ENCODE results near the gene MRGPRX2. TPM values are rescaled to one million over a fixed set of nuclear protein-coding genes. Genes with fewer than 3 reads are reported as not detected.
A peak's percentile ranks its signal among the peaks of the same experiment; 100 is the strongest.

MRGPRX2 gene
- total RNA-seq, 1 donor from 2014 or later = 0.12 TPM

GRCh38 chr11:19087658-19088057 lies 27.1 kb upstream of the MRGPRX2 start:
- no peaks in the 10 kb centered on the region for H3K4me1 Mint-ChIP-seq
- no peaks in the 10 kb centered on the region for H3K9me3 Mint-ChIP-seq
- peaks cover 10% of the 10 kb centered on the region for H3K27me3 Mint-ChIP-seq
- H3K36me3 Mint-ChIP-seq (ENCODE audit: low read depth) = no peaks in the 10 kb centered on the region
- H3K4me3 Mint-ChIP-seq = no peak overlapping the region
- intact Hi-C loops (cut with micrococcal nuclease) = no loop called here
- no peak overlapping the region for H3K27ac Mint-ChIP-seq
- no peak for DNase-seq

GRCh38 chr11:19084661-19085315 lies 24.3 kb upstream of the MRGPRX2 start:
- peaks cover 11% of the 10 kb centered on the region for H3K27me3 Mint-ChIP-seq
- no peak for DNase-seq
- H3K36me3 Mint-ChIP-seq (ENCODE audit: low read depth) = no peaks in the 10 kb centered on the region
- no peak overlapping the region for H3K27ac Mint-ChIP-seq
- no peak overlapping the region for H3K4me3 Mint-ChIP-seq
- intact Hi-C loops (cut with micrococcal nuclease) = no loop called here
- H3K9me3 Mint-ChIP-seq = no peaks in the 10 kb centered on the region
- no peaks in the 10 kb centered on the region for H3K4me1 Mint-ChIP-seq

GRCh38 chr11:19083166-19083565 lies 22.6 kb upstream of the MRGPRX2 start:
- Mint-ChIP-seq H3K36me3 (ENCODE audit: low read depth) (no peaks in the 10 kb centered on the region), H3K27me3 (peaks cover 17% of the 10 kb centered on the region), H3K27ac (no peak overlapping the region), H3K4me1 (no peaks in the 10 kb centered on the region), H3K4me3 (no peak overlapping the region), H3K9me3 (no peaks in the 10 kb centered on the region)
- intact Hi-C loops (cut with micrococcal nuclease) = no loop called here
- no peak for DNase-seq

GRCh38 chr11:19080579-19080993 lies 20.1 kb upstream of the MRGPRX2 start:
- Mint-ChIP-seq H3K27ac (no peak overlapping the region), H3K9me3 (no peaks in the 10 kb centered on the region)

GRCh38 chr11:19079643-19080440 lies 19.3 kb upstream of the MRGPRX2 start:
- Mint-ChIP-seq H3K9me3 (no peaks in the 10 kb centered on the region), H3K4me3 (no peak overlapping the region), H3K27ac (no peak overlapping the region), H3K36me3 (ENCODE audit: low read depth) (no peaks in the 10 kb centered on the region), H3K4me1 (no peaks in the 10 kb centered on the region), H3K27me3 (peaks cover 20% of the 10 kb centered on the region)
- DNase-seq = no peak
- intact Hi-C loops (cut with micrococcal nuclease) = loop anchor here (5.0 kb wide), 1 partner anchor 162 kb away; the partner anchor contains the start of gene E2F8

More at GRCh38 chr11:19080579-19080993, 20.1 kb upstream of the MRGPRX2 start:
- Mint-ChIP-seq H3K4me3 (no peak overlapping the region), H3K27me3 (peaks cover 20% of the 10 kb centered on the region), H3K36me3 (ENCODE audit: low read depth) (no peaks in the 10 kb centered on the region), H3K4me1 (no peaks in the 10 kb centered on the region)
- no peak for DNase-seq
- intact Hi-C loops (cut with micrococcal nuclease) = no loop called here

GRCh38 chr11:19077965-19078364 lies 17.4 kb upstream of the MRGPRX2 start:
- Mint-ChIP-seq H3K27me3 (peaks cover 18% of the 10 kb centered on the region), H3K9me3 (no peaks in the 10 kb centered on the region), H3K4me3 (no peak overlapping the region), H3K4me1 (no peaks in the 10 kb centered on the region), H3K27ac (no peak overlapping the region), H3K36me3 (ENCODE audit: low read depth) (no peaks in the 10 kb centered on the region)
- no peak for DNase-seq
- intact Hi-C loops (cut with micrococcal nuclease) = loop anchor here (5.0 kb wide), 1 partner anchor 164 kb away; the partner anchor contains the start of gene E2F8

- Mint-ChIP-seq H3K4me1 (no peaks in the 10 kb centered on the region), H3K9me3 (no peaks in the 10 kb centered on the region), H3K27me3 (peaks cover 18% of the 10 kb centered on the region), H3K27ac (no peak overlapping the region), H3K36me3 (ENCODE audit: low read depth) (no peaks in the 10 kb centered on the region), H3K4me3 (no peak overlapping the region)
- intact Hi-C loops (cut with micrococcal nuclease) = loop anchor here (5.0 kb wide), 1 partner anchor 165 kb away; the partner anchor contains the start of gene E2F8
- peak; percentile 89 for DNase-seq
These were observed 16.4 kb upstream of the MRGPRX2 start for GRCh38 chr11:19076744-19077589.

- intact Hi-C loops (cut with micrococcal nuclease) = loop anchor here (5.0 kb wide), 1 partner anchor 167 kb away; the partner anchor contains the start of gene E2F8
- no peaks in the 10 kb centered on the region for H3K36me3 Mint-ChIP-seq (ENCODE audit: low read depth)
These were observed 15.1 kb upstream of the MRGPRX2 start for GRCh38 chr11:19075636-19076035.

GRCh38 chr11:19073454-19074415 lies 13.2 kb upstream of the MRGPRX2 start:
- Mint-ChIP-seq H3K27ac (no peak overlapping the region), H3K27me3 (peaks cover 12% of the 10 kb centered on the region), H3K9me3 (no peaks in the 10 kb centered on the region), H3K4me1 (peaks cover 2% of the 10 kb centered on the region), H3K4me3 (no peak overlapping the region), H3K36me3 (ENCODE audit: low read depth) (no peaks in the 10 kb centered on the region)
- intact Hi-C loops (cut with micrococcal nuclease) = loop anchor here (5.0 kb wide), 2 partner anchors 184 to 239 kb away; no protein-coding TSS in a partner anchor
- DNase-seq = peak; percentile 43

More at GRCh38 chr11:19075636-19076035, 15.1 kb upstream of the MRGPRX2 start:
- Mint-ChIP-seq H3K27ac (no peak overlapping the region), H3K27me3 (peaks cover 13% of the 10 kb centered on the region), H3K4me1 (peaks cover 2% of the 10 kb centered on the region), H3K9me3 (no peaks in the 10 kb centered on the region), H3K4me3 (no peak overlapping the region)
- no peak for DNase-seq

GRCh38 chr11:19072464-19072863 lies 11.9 kb upstream of the MRGPRX2 start:
- DNase-seq = peak; percentile 47
- Mint-ChIP-seq H3K9me3 (no peaks in the 10 kb centered on the region), H3K4me1 (peaks cover 2% of the 10 kb centered on the region), H3K27ac (no peak overlapping the region), H3K4me3 (no peak overlapping the region), H3K27me3 (peaks cover 14% of the 10 kb centered on the region), H3K36me3 (ENCODE audit: low read depth) (no peaks in the 10 kb centered on the region)
- intact Hi-C loops (cut with micrococcal nuclease) = loop anchor here (5.0 kb wide), 2 partner anchors 185 to 240 kb away; no protein-coding TSS in a partner anchor

- H3K4me1 Mint-ChIP-seq = peaks cover 2% of the 10 kb centered on the region
- intact Hi-C loops (cut with micrococcal nuclease) = loop anchor here (1.0 to 5.0 kb wide), 4 partner anchors 46 to 482 kb away; partner anchors contain the start of gene ZDHHC13
- H3K27ac Mint-ChIP-seq = no peak overlapping the region
- DNase-seq = peak; percentile 86
- peak overlapping the region; percentile 52 for H3K4me3 Mint-ChIP-seq
- no peaks in the 10 kb centered on the region for H3K9me3 Mint-ChIP-seq
- no peaks in the 10 kb centered on the region for H3K36me3 Mint-ChIP-seq (ENCODE audit: low read depth)
- H3K27me3 Mint-ChIP-seq = peaks cover 17% of the 10 kb centered on the region
These were observed 10.7 kb upstream of the MRGPRX2 start for GRCh38 chr11:19071255-19071654.

- peak; percentile 48 for DNase-seq
- intact Hi-C loops (cut with micrococcal nuclease) = loop anchor here (2.0 kb wide), 1 partner anchor 33 kb away; no protein-coding TSS in a partner anchor
- Mint-ChIP-seq H3K27me3 (peaks cover 14% of the 10 kb centered on the region), H3K9me3 (no peaks in the 10 kb centered on the region), H3K36me3 (ENCODE audit: low read depth) (no peaks in the 10 kb centered on the region), H3K27ac (no peak overlapping the region), H3K4me3 (no peak overlapping the region), H3K4me1 (peaks cover 16% of the 10 kb centered on the region)
These were observed 684 bp downstream of the MRGPRX2 start for GRCh38 chr11:19059833-19060232.
